ENCODE results near the gene VTI1A.

Gene VTI1A

GRCh38 chr10:112503643-112504042 is 56.6 kb downstream of the VTI1A start:
- DNase-seq (ENCODE audit: low read depth in 4 of 4, low spot score in 1 of 4), result no peak

GRCh38 chr10:112507046-112507445 is 60.0 kb downstream of the VTI1A start:
- no peak for DNase-seq (ENCODE audit: low read depth in 4 of 4, low spot score in 1 of 4)

- no peak for DNase-seq (ENCODE audit: low read depth in 4 of 4, low spot score in 1 of 4)
Measured at GRCh38 chr10:112507988-112508387, 61.0 kb downstream of the VTI1A start.

- no peak for DNase-seq (ENCODE audit: low read depth in 4 of 4, low spot score in 1 of 4)
Measured at GRCh38 chr10:112509558-112510291, 62.7 kb downstream of the VTI1A start.

- DNase-seq (ENCODE audit: low read depth in 4 of 4, low spot score in 1 of 4), result no peak
Measured at GRCh38 chr10:112510384-112510783, 63.4 kb downstream of the VTI1A start.

GRCh38 chr10:112512294-112512693 is 65.3 kb downstream of the VTI1A start:
- DNase-seq (ENCODE audit: low read depth in 4 of 4, low spot score in 1 of 4), result no peak

- DNase-seq (ENCODE audit: low read depth in 4 of 4, low spot score in 1 of 4), result no peak
Measured at GRCh38 chr10:112515126-112515525, 68.1 kb downstream of the VTI1A start.

- no peak for DNase-seq (ENCODE audit: low read depth in 4 of 4, low spot score in 1 of 4)
Measured at GRCh38 chr10:112515852-112516251, 68.8 kb downstream of the VTI1A start.

- no peak for DNase-seq (ENCODE audit: low read depth in 4 of 4, low spot score in 1 of 4)
Measured at GRCh38 chr10:112517451-112517862, 70.4 kb downstream of the VTI1A start.

- no peak for DNase-seq (ENCODE audit: low read depth in 4 of 4, low spot score in 1 of 4)
Measured at GRCh38 chr10:112519133-112519761, 72.2 kb downstream of the VTI1A start.

GRCh38 chr10:112520914-112521313 is 73.9 kb downstream of the VTI1A start:
- DNase-seq (ENCODE audit: low read depth in 4 of 4, low spot score in 1 of 4), result no peak

- no peak for DNase-seq (ENCODE audit: low read depth in 4 of 4, low spot score in 1 of 4)
Measured at GRCh38 chr10:112524641-112525040, 77.6 kb downstream of the VTI1A start.

- DNase-seq (ENCODE audit: low read depth in 4 of 4, low spot score in 1 of 4), result no peak
Measured at GRCh38 chr10:112525200-112525599, 78.2 kb downstream of the VTI1A start.

GRCh38 chr10:112526139-112526538 is 79.1 kb downstream of the VTI1A start:
- no peak for DNase-seq (ENCODE audit: low read depth in 4 of 4, low spot score in 1 of 4)

GRCh38 chr10:112526906-112527305 is 79.9 kb downstream of the VTI1A start:
- DNase-seq (ENCODE audit: low read depth in 4 of 4, low spot score in 1 of 4), result no peak

- no peak for DNase-seq (ENCODE audit: low read depth in 4 of 4, low spot score in 1 of 4)
Measured at GRCh38 chr10:112528235-112528634, 81.2 kb downstream of the VTI1A start.

GRCh38 chr10:112531421-112531820 is 84.4 kb downstream of the VTI1A start:
- DNase-seq (ENCODE audit: low read depth in 4 of 4, low spot score in 1 of 4), result no peak

GRCh38 chr10:112532189-112532588 is 85.2 kb downstream of the VTI1A start:
- no peak for DNase-seq (ENCODE audit: low read depth in 4 of 4, low spot score in 1 of 4)

- no peak for DNase-seq (ENCODE audit: low read depth in 4 of 4, low spot score in 1 of 4)
Measured at GRCh38 chr10:112532956-112533355, 85.9 kb downstream of the VTI1A start.

- no peak for DNase-seq (ENCODE audit: low read depth in 4 of 4, low spot score in 1 of 4)
Measured at GRCh38 chr10:112533916-112534315, 86.9 kb downstream of the VTI1A start.

GRCh38 chr10:112535531-112535951 is 88.5 kb downstream of the VTI1A start:
- no peak for DNase-seq (ENCODE audit: low read depth in 4 of 4, low spot score in 1 of 4)

- no peak for DNase-seq (ENCODE audit: low read depth in 4 of 4, low spot score in 1 of 4)
Measured at GRCh38 chr10:112536663-112537062, 89.6 kb downstream of the VTI1A start.

GRCh38 chr10:112538168-112538567 is 91.2 kb downstream of the VTI1A start:
- DNase-seq (ENCODE audit: low read depth in 4 of 4, low spot score in 1 of 4), result no peak
